Stomach (tissue), 4 donors: Measurements from ENCODE around the gene CHRM4.

Experiments used
- POLR2A ChIP-seq, 4 donors: fragments of 450-650 bp; IDR thresholded peaks; one replicate each; pipeline ENCODE4 v1.6.1; 2016; ENCODE audit warnings: antibody characterized with exemption in 4 of 4, control low read depth in 2 of 4, mild to moderate bottlenecking in 1 of 4, moderate library complexity in 1 of 4
- TF ChIP-seq, protein P1 (sequence below), 7 experiments: fragments of 450-650 bp in 4 of 7; fragments of 200-600 bp in 3 of 7; sonication (generic) in 3 of 7; IDR thresholded peaks; one replicate each; pipeline ENCODE4 v1.5.1; 2016 to 2019; ENCODE audit warnings: antibody characterized with exemption in 7 of 7, control low read depth in 2 of 7, mild to moderate bottlenecking in 1 of 7

DNA sequence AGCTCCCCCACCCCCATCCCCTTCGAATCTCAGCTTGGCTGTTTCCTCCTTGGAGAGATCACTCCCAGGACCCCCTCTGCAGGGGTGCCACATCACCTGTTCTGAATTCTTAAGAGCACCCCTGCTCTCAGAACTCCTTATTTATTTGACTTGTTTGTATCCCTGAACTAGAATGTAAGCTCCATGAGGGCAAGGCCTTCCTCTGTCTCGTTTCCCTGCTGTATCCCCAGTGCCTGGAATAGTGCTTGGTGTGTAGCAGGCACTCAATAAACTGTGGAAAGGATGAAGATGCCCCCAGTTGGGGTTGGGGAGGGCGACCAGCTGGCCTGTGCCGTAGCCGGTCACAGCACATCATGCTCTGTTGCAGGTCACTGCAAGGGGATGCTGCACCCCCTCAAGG, 13.7 kb downstream of the CHRM4 start:
- TF ChIP-seq POLR2A (IDR thresholded peaks at IDR 0.05), result no peak
- TF ChIP-seq, protein P1, sequence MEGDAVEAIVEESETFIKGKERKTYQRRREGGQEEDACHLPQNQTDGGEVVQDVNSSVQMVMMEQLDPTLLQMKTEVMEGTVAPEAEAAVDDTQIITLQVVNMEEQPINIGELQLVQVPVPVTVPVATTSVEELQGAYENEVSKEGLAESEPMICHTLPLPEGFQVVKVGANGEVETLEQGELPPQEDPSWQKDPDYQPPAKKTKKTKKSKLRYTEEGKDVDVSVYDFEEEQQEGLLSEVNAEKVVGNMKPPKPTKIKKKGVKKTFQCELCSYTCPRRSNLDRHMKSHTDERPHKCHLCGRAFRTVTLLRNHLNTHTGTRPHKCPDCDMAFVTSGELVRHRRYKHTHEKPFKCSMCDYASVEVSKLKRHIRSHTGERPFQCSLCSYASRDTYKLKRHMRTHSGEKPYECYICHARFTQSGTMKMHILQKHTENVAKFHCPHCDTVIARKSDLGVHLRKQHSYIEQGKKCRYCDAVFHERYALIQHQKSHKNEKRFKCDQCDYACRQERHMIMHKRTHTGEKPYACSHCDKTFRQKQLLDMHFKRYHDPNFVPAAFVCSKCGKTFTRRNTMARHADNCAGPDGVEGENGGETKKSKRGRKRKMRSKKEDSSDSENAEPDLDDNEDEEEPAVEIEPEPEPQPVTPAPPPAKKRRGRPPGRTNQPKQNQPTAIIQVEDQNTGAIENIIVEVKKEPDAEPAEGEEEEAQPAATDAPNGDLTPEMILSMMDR (IDR thresholded peaks at IDR 0.05), result no peak
